ENCODE results near the gene PDLIM4. TPM values are rescaled to one million over a fixed set of nuclear protein-coding genes. Genes with fewer than 3 reads are reported as not detected.

The PDLIM4 gene
- total and polyA plus RNA-seq, 3 donors from 2014 or later = 11.8 to 20.5 (median 18.5) TPM

DNA sequence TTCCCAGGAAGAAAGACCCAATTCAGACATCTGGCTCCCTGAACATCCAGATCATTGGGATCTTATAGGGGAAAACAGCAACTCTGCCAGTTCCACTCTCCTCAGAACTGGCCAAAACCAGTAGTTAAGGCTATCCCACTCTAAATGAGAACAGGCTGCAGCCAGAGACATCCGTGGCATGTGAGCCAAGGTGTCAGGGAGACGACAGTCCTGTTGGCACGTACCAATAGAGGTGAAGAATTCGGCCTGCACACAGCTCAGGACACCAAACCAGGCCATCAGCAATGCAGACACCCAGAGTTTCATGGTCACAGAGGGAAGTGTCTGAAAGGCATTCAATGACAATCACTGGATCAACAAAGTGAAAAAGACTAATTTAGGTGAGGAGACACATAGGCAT is 39.2 kb upstream of the PDLIM4 start:
- intact Hi-C loops (cut with DNase I; ENCODE audit: low total_unique reads) = no loop called here
- Histone ChIP-seq H3K4me1 (peaks cover 21% of the 10 kb centered on the region), H3K9me3 (no peaks in the 10 kb centered on the region), H3K27me3 (no peaks in the 10 kb centered on the region), H3K4me3 (no peak overlapping the region), H3K36me3 (ENCODE audit: low read depth, missing control alignments) (no peaks in the 10 kb centered on the region), H3K27ac (no peak overlapping the region)
- DNase-seq = no peak
- WGBS, 2 donors = 89 to 96% methylated on average over 4 of the region's 4 CpGs
- no peak for TF ChIP-seq POLR2A (IDR thresholded peaks at IDR 0.05)
- TF ChIP-seq, protein P1, sequence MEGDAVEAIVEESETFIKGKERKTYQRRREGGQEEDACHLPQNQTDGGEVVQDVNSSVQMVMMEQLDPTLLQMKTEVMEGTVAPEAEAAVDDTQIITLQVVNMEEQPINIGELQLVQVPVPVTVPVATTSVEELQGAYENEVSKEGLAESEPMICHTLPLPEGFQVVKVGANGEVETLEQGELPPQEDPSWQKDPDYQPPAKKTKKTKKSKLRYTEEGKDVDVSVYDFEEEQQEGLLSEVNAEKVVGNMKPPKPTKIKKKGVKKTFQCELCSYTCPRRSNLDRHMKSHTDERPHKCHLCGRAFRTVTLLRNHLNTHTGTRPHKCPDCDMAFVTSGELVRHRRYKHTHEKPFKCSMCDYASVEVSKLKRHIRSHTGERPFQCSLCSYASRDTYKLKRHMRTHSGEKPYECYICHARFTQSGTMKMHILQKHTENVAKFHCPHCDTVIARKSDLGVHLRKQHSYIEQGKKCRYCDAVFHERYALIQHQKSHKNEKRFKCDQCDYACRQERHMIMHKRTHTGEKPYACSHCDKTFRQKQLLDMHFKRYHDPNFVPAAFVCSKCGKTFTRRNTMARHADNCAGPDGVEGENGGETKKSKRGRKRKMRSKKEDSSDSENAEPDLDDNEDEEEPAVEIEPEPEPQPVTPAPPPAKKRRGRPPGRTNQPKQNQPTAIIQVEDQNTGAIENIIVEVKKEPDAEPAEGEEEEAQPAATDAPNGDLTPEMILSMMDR (IDR thresholded peaks at IDR 0.05) = no peak

DNA sequence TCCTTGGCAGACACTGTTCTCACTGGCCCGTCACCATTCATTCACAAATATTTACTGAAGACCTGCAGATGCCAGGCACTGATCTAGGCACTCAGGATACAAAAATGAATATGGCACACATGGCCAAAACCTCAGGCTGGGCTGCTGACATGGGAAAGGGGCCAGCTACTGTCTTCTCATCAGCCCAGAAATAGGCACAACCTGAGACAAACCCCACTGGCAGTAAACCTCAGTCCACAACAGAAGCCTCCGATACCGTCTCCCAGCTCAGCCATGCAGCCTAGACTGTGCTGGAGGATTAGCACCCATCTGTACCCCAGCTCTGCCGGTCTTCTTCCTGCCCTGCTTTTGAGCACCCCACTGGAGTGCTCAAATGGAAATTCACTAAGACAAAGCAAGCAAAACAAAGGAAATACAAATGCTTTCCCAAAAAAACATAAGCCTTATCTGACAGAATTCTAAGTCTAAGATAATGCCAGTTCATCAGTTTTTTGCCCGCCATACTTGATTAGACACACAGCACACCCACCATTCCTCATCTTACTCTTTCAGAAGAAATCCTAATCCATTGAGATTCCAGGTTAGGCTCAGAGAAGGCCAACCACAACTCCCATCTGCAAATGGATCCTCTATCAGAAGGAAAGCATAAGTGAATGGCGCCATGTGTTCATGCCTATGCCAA is 38.1 kb upstream of the PDLIM4 start:
- no peak overlapping the region for H3K27ac ChIP-seq
- no peaks in the 10 kb centered on the region for H3K36me3 ChIP-seq (ENCODE audit: low read depth, missing control alignments)
- H3K9me3 ChIP-seq = no peaks in the 10 kb centered on the region
- peaks cover 21% of the 10 kb centered on the region for H3K4me1 ChIP-seq
- no peak for TF ChIP-seq POLR2A (IDR thresholded peaks at IDR 0.05)
- TF ChIP-seq, protein P1 (IDR thresholded peaks at IDR 0.05) = no peak
- WGBS, 2 donors = 92 to 94% methylated on average over 6 of the region's 6 CpGs
- no peak overlapping the region for H3K4me3 ChIP-seq
- no peaks in the 10 kb centered on the region for H3K27me3 ChIP-seq
- intact Hi-C loops (cut with DNase I; ENCODE audit: low total_unique reads) = no loop called here
- no peak for DNase-seq

DNA sequence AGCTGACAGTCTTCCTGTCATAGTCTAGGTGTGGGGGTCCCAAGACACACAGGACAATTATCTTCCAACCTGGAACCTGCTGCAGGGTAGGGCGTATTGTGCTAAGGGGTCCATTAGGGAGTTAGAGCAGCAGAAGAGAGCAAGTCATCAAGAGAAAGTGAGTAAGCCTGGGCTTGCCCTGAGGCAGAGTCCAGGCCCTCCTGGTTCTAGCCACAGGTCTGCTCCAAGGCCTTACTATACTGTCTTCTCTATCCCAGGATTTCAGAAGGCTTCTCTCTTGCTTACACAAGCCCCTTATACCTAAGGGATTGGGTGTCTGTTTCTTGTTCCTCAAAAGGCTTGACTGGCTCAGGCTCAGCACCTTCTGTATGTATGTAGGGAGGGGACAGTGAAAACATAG is 37.5 kb upstream of the PDLIM4 start:
- Histone ChIP-seq H3K27ac (no peak overlapping the region), H3K9me3 (no peaks in the 10 kb centered on the region), H3K4me3 (no peak overlapping the region), H3K4me1 (peaks cover 17% of the 10 kb centered on the region), H3K27me3 (no peaks in the 10 kb centered on the region), H3K36me3 (ENCODE audit: low read depth, missing control alignments) (no peaks in the 10 kb centered on the region)
- DNase-seq = no peak
- intact Hi-C loops (cut with DNase I; ENCODE audit: low total_unique reads) = no loop called here
- no peak for TF ChIP-seq POLR2A (IDR thresholded peaks at IDR 0.05)
- TF ChIP-seq, protein P1 (IDR thresholded peaks at IDR 0.05) = no peak
- WGBS, 2 donors = 92 to 100% methylated on average over 1 of the region's 1 CpG

- Histone ChIP-seq H3K4me3 (no peak overlapping the region), H3K27me3 (no peaks in the 10 kb centered on the region), H3K36me3 (ENCODE audit: low read depth, missing control alignments) (no peaks in the 10 kb centered on the region), H3K4me1 (peaks cover 16% of the 10 kb centered on the region), H3K9me3 (no peaks in the 10 kb centered on the region), H3K27ac (no peak overlapping the region)
- WGBS, 2 donors = 73 to 80% methylated on average over 2 of the region's 2 CpGs
- no peak for DNase-seq
- TF ChIP-seq, protein P1 (IDR thresholded peaks at IDR 0.05) = no peak
- TF ChIP-seq POLR2A (IDR thresholded peaks at IDR 0.05) = no peak
- intact Hi-C loops (cut with DNase I; ENCODE audit: low total_unique reads) = no loop called here
These were observed 37.0 kb upstream of the PDLIM4 start for GRCh38 chr5:132220491-132220890.

All from testis (tissue), 3 donors.